GM23248 (cell line): ENCODE measurements around the gene PCMTD2. TPM values are rescaled to one million over a fixed set of nuclear protein-coding genes. Genes with fewer than 3 reads are reported as not detected.

Experiments
- DNase-seq: peaks from one replicate; pipeline ENCODE4 v3.0.0-alpha.2; 2015
- H2AFZ ChIP-seq: fragments of 200-600 bp; sonication (generic); 2 replicates; pipeline ENCODE4 v1.6.1; 2016; ENCODE audit warnings: antibody characterized with exemption
- H3F3A ChIP-seq: fragments of 200-600 bp; sonication (generic); 2 replicates; pipeline ENCODE4 v1.6.1; 2016; ENCODE audit warnings: mild to moderate bottlenecking, antibody characterized with exemption, mixed run types; ENCODE audit not compliant: insufficient read depth
- H3K27ac ChIP-seq: fragments of 200-600 bp; sonication (generic); 2 replicates; pipeline ENCODE4 v1.5.1; 2016; ENCODE audit warnings: mild to moderate bottlenecking
- H3K27me3 ChIP-seq: fragments of 200-600 bp; sonication (generic); replicated peaks from 2 replicates; pipeline ENCODE4 v1.6.1; 2016; ENCODE audit warnings: mild to moderate bottlenecking; ENCODE audit not compliant: insufficient read depth
- H3K36me3 ChIP-seq: fragments of 200-600 bp; sonication (generic); 2 replicates; pipeline ENCODE4 v1.6.1; 2016; ENCODE audit warnings: low read depth, mild to moderate bottlenecking
- H3K4me1 ChIP-seq: fragments of 200-600 bp; sonication (generic); 2 replicates; pipeline ENCODE4 v1.6.1; 2016; ENCODE audit warnings: mild to moderate bottlenecking; ENCODE audit not compliant: insufficient read depth
- H3K4me2 ChIP-seq: fragments of 200-600 bp; sonication (generic); one replicate; pipeline ENCODE4 v1.6.1; 2016; ENCODE audit warnings: mild to moderate bottlenecking; ENCODE audit not compliant: unreplicated experiment
- H3K4me3 ChIP-seq: fragments of 200-600 bp; sonication (generic); 2 replicates; pipeline ENCODE4 v1.5.1; 2016; ENCODE audit warnings: mild to moderate bottlenecking
- H3K79me2 ChIP-seq: fragments of 200-600 bp; sonication (generic); 2 replicates; pipeline ENCODE4 v1.6.1; 2016; ENCODE audit warnings: mild to moderate bottlenecking; ENCODE audit not compliant: insufficient read depth
- H3K9ac ChIP-seq: fragments of 200-600 bp; sonication (generic); 2 replicates; pipeline ENCODE4 v1.6.1; 2016; ENCODE audit warnings: mild to moderate bottlenecking
- H3K9me2 ChIP-seq: fragments of 200-600 bp; sonication (generic); 2 replicates; pipeline ENCODE4 v1.6.1; 2016; ENCODE audit warnings: mixed run types, mild to moderate bottlenecking, moderate library complexity; ENCODE audit not compliant: insufficient read depth
- H3K9me3 ChIP-seq: fragments of 200-600 bp; sonication (generic); one replicate; pipeline ENCODE4 v1.6.1; 2017; ENCODE audit warnings: low read depth
- H4K20me1 ChIP-seq: fragments of 200-600 bp; sonication (generic); 2 replicates; pipeline ENCODE4 v1.6.0; 2016; ENCODE audit not compliant: insufficient read depth
- EZH2 ChIP-seq: fragments of 200-600 bp; sonication (generic); IDR thresholded peaks from 2 replicates; pipeline ENCODE4 v1.6.1; 2018; ENCODE audit warnings: antibody characterized with exemption, mild to moderate bottlenecking; ENCODE audit not compliant: insufficient read depth, poor library complexity, severe bottlenecking
- EZH2phosphoT487 ChIP-seq: fragments of 200-600 bp; sonication (generic); IDR thresholded peaks from 2 replicates; pipeline ENCODE4 v1.6.1; 2018; ENCODE audit warnings: antibody characterized with exemption, moderate library complexity, mild to moderate bottlenecking, low read depth; ENCODE audit not compliant: insufficient read depth
- WGBS, 2 experiments: methylation state at CpG; one replicate each; pipeline ENCODE4 v1.1.6; 2015 to 2017; ENCODE audit warnings: low lambda C conversion rate in 2 of 2, low coverage in 1 of 2; ENCODE audit errors: missing lambda C conversion rate in 2 of 2; 5-methylcytosine and 5-hydroxymethylcytosine counted together
- in situ Hi-C: fragments of 300-500 bp; cut with MboI; formaldehyde crosslinking; loops from 2 replicates; pipeline ENCODE4 v1.15.0; 2020
- polyA plus RNA-seq: library from polyadenylated mRNA; unstranded; fragments of >200 nt; fragmentation: Nextera tagmentation; extraction: Ambion mirVana; gene quantifications from 2 replicates; pipeline ENCODE4 v1.2.1, GENCODE V29; 2016
- total RNA-seq: library from RNA; depleted of rRNA; stranded (reverse); fragments of >200 nt; shearing (Covaris generic); gene quantifications from 2 replicates; pipeline ENCODE4 v1.2.3, GENCODE V29; 2014

PCMTD2 gene
- total and polyA plus RNA-seq, 2 experiments from 2014 or later: 21.1 to 34.3 TPM

DNA sequence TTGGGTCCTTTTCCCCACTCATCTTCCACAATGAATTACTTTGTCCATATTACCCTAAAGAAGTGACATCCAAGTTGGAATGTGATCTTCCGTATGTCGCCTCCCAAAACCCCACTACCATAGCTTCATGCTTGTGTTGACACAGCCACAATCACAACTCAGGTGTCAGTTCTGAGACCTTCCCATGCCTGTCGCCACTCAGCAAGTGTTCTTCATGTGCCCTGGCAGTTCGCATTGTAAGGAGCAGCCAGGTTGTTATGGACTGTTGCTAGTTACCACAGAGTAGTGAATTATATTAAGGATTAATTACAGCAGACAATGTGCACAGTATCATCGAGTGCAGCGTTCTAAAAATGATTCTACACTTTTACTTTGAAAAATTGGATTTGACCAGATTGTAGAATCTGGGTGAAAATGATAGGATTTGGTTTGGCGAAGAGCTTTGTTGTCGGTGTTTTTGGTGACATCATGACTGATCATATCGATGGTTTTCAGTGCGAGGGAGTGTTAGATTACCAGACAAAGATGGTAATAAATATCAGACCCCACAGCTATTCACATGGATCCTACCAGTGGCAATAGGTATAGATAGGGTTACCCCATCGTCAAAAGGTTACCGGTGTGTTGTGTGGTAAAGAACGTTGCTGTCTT, 1.7 kb downstream of the PCMTD2 start:
- TF ChIP-seq EZH2phosphoT487: no peak
- TF ChIP-seq EZH2: no peak
- Histone ChIP-seq H3F3A (no peaks in the 10 kb centered on the region), H3K79me2 (peaks cover 42% of the 10 kb centered on the region), H3K9me2 (no peaks in the 10 kb centered on the region), H3K4me3 (peak overlapping the region; percentile 90; the same call in 1 of the 2 replicates), H2AFZ (no peak overlapping the region), H3K27ac (no peak overlapping the region), H3K4me2 (peak overlapping the region; percentile 88), H4K20me1 (no peaks in the 10 kb centered on the region), H3K27me3 (no peaks in the 10 kb centered on the region), H3K9ac (no peak overlapping the region), H3K9me3 (no peaks in the 10 kb centered on the region), H3K4me1 (peaks cover 10% of the 10 kb centered on the region), H3K36me3 (no peaks in the 10 kb centered on the region)
- 79 to 82% methylated on average over 13 of the region's 13 CpGs for WGBS, 2 experiments
- in situ Hi-C loops: no loop called here
- no peak for DNase-seq

DNA sequence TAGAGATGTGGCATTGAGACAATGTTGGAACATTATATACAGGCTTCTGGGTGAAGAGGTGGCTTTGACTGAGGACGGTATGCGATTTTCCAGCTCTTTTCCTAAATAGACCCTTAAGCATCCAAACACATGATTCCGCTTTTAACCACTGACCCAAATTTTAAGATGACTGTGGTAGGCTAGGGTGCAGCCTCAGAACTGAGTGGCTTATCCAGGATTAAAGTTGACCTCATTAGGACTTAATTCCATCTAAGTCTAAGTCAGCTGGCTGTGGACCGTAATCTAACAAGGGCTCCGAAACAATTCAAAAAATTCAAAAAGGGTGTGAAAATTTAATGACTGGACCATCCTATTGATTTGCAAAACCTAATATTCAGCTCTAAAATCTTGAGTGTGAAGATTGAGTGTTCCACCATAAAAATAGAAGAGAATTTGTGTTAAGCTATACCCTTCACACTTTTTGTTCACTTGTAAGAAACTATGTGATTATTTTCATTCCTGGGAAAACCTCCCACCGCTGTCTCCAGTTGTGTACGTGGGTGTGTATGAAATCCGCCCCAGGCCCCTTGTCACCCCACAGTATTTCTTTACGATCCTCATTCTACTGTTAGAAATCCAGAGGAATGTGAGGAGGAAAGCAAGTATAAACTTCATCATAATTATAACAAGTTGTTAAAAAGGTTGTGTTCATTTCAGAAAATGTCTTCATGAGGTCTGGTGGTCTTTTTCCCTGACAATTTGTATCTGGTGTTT, 2.7 kb downstream of the PCMTD2 start:
- no peak for DNase-seq
- H4K20me1 ChIP-seq: no peaks in the 10 kb centered on the region
- H3K4me2 ChIP-seq: no peak overlapping the region
- H3K9me3 ChIP-seq: no peaks in the 10 kb centered on the region
- H3K36me3 ChIP-seq: no peaks in the 10 kb centered on the region
- WGBS, 2 experiments: 85 to 93% methylated on average over 9 of the region's 9 CpGs
- H3K27ac ChIP-seq: no peak overlapping the region
- in situ Hi-C loops: no loop called here
- H3K9ac ChIP-seq: no peak overlapping the region
- no peak overlapping the region for H3K4me3 ChIP-seq
- peaks cover 10% of the 10 kb centered on the region for H3K4me1 ChIP-seq
- H3K79me2 ChIP-seq: peaks cover 48% of the 10 kb centered on the region
- no peak overlapping the region for H2AFZ ChIP-seq
- no peaks in the 10 kb centered on the region for H3K27me3 ChIP-seq
- H3F3A ChIP-seq: no peaks in the 10 kb centered on the region
- TF ChIP-seq EZH2 (no peak), EZH2phosphoT487 (no peak)
- H3K9me2 ChIP-seq: no peaks in the 10 kb centered on the region

DNA sequence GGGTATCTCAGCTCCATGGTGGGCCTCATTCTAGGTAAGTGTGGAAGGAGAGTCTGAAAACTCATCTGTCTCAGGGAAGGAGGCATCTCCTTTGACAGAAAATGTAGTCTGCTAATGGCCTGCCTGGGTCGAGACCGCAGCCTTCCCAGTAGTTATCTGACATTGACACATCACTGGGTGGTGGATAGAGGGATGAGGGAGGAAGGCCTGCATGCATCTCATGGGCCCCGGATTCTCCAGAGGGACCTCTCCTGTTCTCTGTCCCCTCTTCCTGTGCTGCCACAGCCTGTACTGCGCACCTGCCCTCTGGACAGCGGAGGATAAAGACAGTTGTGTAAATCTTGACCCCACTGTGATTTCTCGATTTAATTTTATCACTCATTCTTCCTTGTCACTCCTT, 4.7 kb downstream of the PCMTD2 start:
- Histone ChIP-seq H4K20me1 (no peaks in the 10 kb centered on the region), H3K9ac (no peak overlapping the region), H3K4me2 (no peak overlapping the region), H3K27me3 (no peaks in the 10 kb centered on the region), H3K4me3 (no peak overlapping the region), H3K9me3 (no peaks in the 10 kb centered on the region), H2AFZ (no peak overlapping the region), H3K9me2 (no peaks in the 10 kb centered on the region), H3K79me2 (peaks cover 55% of the 10 kb centered on the region), H3K27ac (no peak overlapping the region), H3K4me1 (peaks cover 10% of the 10 kb centered on the region), H3F3A (no peaks in the 10 kb centered on the region), H3K36me3 (no peaks in the 10 kb centered on the region)
- no peak for DNase-seq
- TF ChIP-seq EZH2phosphoT487 (no peak), EZH2 (no peak)
- 96% methylated on average over 6 of the region's 6 CpGs for WGBS, 2 experiments
- in situ Hi-C loops: no loop called here

DNA sequence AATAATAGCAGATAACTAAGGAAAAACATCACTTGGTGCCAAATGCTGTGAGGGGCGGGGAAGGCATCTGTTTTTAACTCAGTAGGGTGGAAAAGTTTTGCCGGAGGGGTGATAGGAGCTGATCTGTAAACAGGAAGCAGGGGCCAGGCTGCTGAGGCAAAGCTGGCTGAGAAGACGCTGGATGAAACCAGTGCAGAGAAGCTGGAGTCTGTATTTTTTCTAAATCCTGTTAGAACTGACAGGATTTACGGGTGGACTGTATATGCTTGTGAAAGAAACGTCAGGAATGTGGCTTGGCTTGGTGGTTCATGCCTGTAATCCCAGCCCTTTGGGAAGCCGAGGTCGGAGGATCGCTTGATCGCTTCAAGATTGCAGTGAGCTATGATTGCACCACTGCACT, 5.6 kb downstream of the PCMTD2 start:
- H3K4me1 ChIP-seq: peaks cover 10% of the 10 kb centered on the region
- H3K4me2 ChIP-seq: peak overlapping the region; percentile 21
- peaks cover 52% of the 10 kb centered on the region for H3K79me2 ChIP-seq
- in situ Hi-C loops: no loop called here
- H3K9me3 ChIP-seq: no peaks in the 10 kb centered on the region
- no peaks in the 10 kb centered on the region for H3K9me2 ChIP-seq
- H4K20me1 ChIP-seq: no peaks in the 10 kb centered on the region
- no peaks in the 10 kb centered on the region for H3F3A ChIP-seq
- H2AFZ ChIP-seq: peak overlapping the region; percentile 46
- H3K9ac ChIP-seq: peak overlapping the region; percentile 41; the same call in 1 of the 2 replicates
- TF ChIP-seq EZH2 (no peak), EZH2phosphoT487 (no peak)
- peak; percentile 39 for DNase-seq
- 22 to 26% methylated on average over 9 of the region's 9 CpGs for WGBS, 2 experiments
- no peaks in the 10 kb centered on the region for H3K36me3 ChIP-seq
- no peak overlapping the region; the same call in 1 of the 2 replicates for H3K4me3 ChIP-seq
- H3K27ac ChIP-seq: peak overlapping the region; percentile 23; the same call in 1 of the 2 replicates
- no peaks in the 10 kb centered on the region for H3K27me3 ChIP-seq
